Smooth muscle cell (in vitro differentiated cells): ENCODE data around the gene FBXO15. TPM values are rescaled to one million over a fixed set of nuclear protein-coding genes. Genes with fewer than 3 reads are reported as not detected.

Experiments used
- DNase-seq: peaks from one replicate; lab custom pipeline; 2025; ENCODE audit not compliant: unreplicated experiment; lab: John Stamatoyannopoulos, UW
- H2AFZ ChIP-seq: fragments of 200-600 bp; sonication (generic); 2 replicates; pipeline ENCODE4 v1.6.0; 2016; ENCODE audit warnings: antibody characterized with exemption, low read depth, mild to moderate bottlenecking
- H3F3A ChIP-seq: fragments of 200-600 bp; sonication (generic); 2 replicates; pipeline ENCODE4 v1.6.0; 2017; ENCODE audit warnings: antibody characterized with exemption, low read depth
- H3K27ac ChIP-seq: fragments of 200-600 bp; sonication (generic); 2 replicates; pipeline ENCODE4 v1.5.1; 2016; ENCODE audit warnings: low read depth, mild to moderate bottlenecking
- H3K27me3 ChIP-seq: fragments of 200-600 bp; sonication (generic); 2 replicates; pipeline ENCODE4 v1.6.1; 2016; ENCODE audit warnings: low read depth, mild to moderate bottlenecking
- H3K36me3 ChIP-seq: fragments of 200-600 bp; sonication (generic); 2 replicates; pipeline ENCODE4 v1.5.1; 2016; ENCODE audit warnings: low read depth
- H3K4me1 ChIP-seq: fragments of 200-600 bp; sonication (generic); 2 replicates; pipeline ENCODE4 v1.5.1; 2016; ENCODE audit warnings: low read depth
- H3K4me2 ChIP-seq: fragments of 200-600 bp; sonication (generic); 2 replicates; pipeline ENCODE4 v1.6.0; 2016; ENCODE audit warnings: mild to moderate bottlenecking
- H3K4me3 ChIP-seq: fragments of 200-600 bp; sonication (generic); 2 replicates; pipeline ENCODE4 v1.5.1; 2016; ENCODE audit warnings: mild to moderate bottlenecking
- H3K79me2 ChIP-seq: fragments of 200-600 bp; sonication (generic); 2 replicates; pipeline ENCODE4 v1.6.0; 2016; ENCODE audit warnings: low read depth, mild to moderate bottlenecking
- H3K9ac ChIP-seq: fragments of 200-600 bp; sonication (generic); 2 replicates; pipeline ENCODE4 v1.6.0; 2016; ENCODE audit warnings: low read depth
- H3K9me3 ChIP-seq: fragments of 200-600 bp; sonication (generic); replicated peaks from 2 replicates; pipeline ENCODE4 v1.5.1; 2016; ENCODE audit warnings: low read depth
- H4K20me1 ChIP-seq: fragments of 200-600 bp; sonication (generic); 2 replicates; pipeline ENCODE4 v1.6.0; 2016; ENCODE audit warnings: low read depth
- WGBS: methylation state at CpG from one replicate; pipeline ENCODE4 v1.1.7; 2016; ENCODE audit warnings: low lambda C conversion rate; 5-methylcytosine and 5-hydroxymethylcytosine counted together
- polyA plus RNA-seq: library from polyadenylated mRNA; unstranded; fragments of >200 nt; fragmentation: Nextera tagmentation; extraction: Ambion mirVana; gene quantifications from 2 replicates; pipeline ENCODE4 v1.2.1, GENCODE V29; 2016
- total RNA-seq: library from RNA; depleted of rRNA; stranded (reverse); fragments of >200 nt; gene quantifications from 2 replicates; pipeline ENCODE4 v1.2.3, GENCODE V29; 2014
- TF ChIP-seq, protein P1 (sequence below): fragments of 200-600 bp; sonication (generic); IDR thresholded peaks from 2 replicates; pipeline ENCODE4 v1.5.1; 2017; ENCODE audit warnings: borderline replicate concordance, mild to moderate bottlenecking, antibody characterized with exemption; ENCODE audit not compliant: insufficient read depth, poor library complexity, severe bottlenecking

Gene FBXO15
- total and polyA plus RNA-seq, 2 experiments from 2014 or later: 2.2 to 7.8 TPM

DNA sequence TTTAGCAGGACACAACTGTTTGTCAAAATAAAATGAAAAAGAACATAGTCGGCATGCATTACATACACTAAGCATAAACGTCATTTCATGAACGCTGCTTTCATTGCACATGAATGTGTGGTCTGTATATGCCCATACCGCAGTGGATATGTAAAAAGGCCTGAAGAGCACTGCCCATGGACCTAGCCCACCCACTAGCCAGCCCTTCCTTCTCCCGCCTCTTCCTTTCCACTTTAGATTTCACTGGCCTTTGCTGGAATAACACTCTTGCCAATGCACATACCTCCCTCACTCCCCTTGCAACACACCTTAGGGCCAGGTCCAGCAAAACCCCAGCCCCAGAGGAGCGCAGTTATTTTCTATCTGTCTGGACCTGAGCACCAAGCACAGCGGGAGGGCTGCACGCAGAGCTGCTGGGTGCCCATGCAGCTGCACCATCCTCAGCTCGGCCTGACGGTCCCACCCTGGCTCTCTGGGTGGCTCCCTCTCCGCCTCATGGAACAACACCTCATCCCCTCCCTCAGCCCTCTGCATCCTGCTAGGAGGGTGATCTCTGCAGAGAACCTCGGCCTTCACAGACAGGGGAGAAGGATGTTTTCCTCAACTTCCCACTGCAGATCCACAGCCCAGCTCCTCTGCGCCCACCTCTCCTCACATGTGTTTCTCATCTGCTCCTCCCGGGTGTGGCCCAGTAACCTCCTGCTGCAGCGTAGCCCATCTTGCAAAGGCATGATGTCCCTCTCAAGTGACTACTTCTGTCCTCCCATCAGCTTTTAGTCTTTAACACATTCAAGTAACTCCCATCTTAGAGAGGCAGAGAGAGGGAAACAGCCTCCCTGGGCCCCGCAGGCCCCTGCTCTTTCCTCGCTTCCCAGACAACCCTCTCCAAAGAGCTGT lies 72.7 kb downstream of the FBXO15 start:
- no peak for DNase-seq
- Histone ChIP-seq H4K20me1 (no peaks in the 10 kb centered on the region), H3K9ac (no peak overlapping the region), H3K9me3 (no peaks in the 10 kb centered on the region), H3K4me2 (no peak overlapping the region), H3K36me3 (no peaks in the 10 kb centered on the region), H3K27ac (no peak overlapping the region), H3K27me3 (peaks cover 7% of the 10 kb centered on the region), H3F3A (no peaks in the 10 kb centered on the region), H3K4me3 (no peak overlapping the region), H3K4me1 (no peaks in the 10 kb centered on the region), H3K79me2 (no peaks in the 10 kb centered on the region), H2AFZ (no peak overlapping the region)
- WGBS: 91% methylated on average over 17 of the region's 17 CpGs
- TF ChIP-seq, protein P1, sequence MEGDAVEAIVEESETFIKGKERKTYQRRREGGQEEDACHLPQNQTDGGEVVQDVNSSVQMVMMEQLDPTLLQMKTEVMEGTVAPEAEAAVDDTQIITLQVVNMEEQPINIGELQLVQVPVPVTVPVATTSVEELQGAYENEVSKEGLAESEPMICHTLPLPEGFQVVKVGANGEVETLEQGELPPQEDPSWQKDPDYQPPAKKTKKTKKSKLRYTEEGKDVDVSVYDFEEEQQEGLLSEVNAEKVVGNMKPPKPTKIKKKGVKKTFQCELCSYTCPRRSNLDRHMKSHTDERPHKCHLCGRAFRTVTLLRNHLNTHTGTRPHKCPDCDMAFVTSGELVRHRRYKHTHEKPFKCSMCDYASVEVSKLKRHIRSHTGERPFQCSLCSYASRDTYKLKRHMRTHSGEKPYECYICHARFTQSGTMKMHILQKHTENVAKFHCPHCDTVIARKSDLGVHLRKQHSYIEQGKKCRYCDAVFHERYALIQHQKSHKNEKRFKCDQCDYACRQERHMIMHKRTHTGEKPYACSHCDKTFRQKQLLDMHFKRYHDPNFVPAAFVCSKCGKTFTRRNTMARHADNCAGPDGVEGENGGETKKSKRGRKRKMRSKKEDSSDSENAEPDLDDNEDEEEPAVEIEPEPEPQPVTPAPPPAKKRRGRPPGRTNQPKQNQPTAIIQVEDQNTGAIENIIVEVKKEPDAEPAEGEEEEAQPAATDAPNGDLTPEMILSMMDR: no peak

- Histone ChIP-seq H2AFZ (no peak overlapping the region), H3F3A (no peaks in the 10 kb centered on the region), H3K27ac (no peak overlapping the region), H3K9ac (no peak overlapping the region), H3K9me3 (no peaks in the 10 kb centered on the region), H4K20me1 (no peaks in the 10 kb centered on the region), H3K4me1 (no peaks in the 10 kb centered on the region), H3K27me3 (peaks cover 7% of the 10 kb centered on the region), H3K4me3 (no peak overlapping the region), H3K36me3 (no peaks in the 10 kb centered on the region), H3K79me2 (no peaks in the 10 kb centered on the region), H3K4me2 (no peak overlapping the region)
- TF ChIP-seq, protein P1: no peak
- DNase-seq: no peak
- WGBS: 88% methylated on average over 10 of the region's 10 CpGs
Measured at GRCh38 chr18:74073957-74074667, 73.5 kb downstream of the FBXO15 start.

- 88% methylated on average over 13 of the region's 13 CpGs for WGBS
- Histone ChIP-seq H3K79me2 (no peaks in the 10 kb centered on the region), H4K20me1 (no peaks in the 10 kb centered on the region), H3K27me3 (peaks cover 19% of the 10 kb centered on the region), H3K36me3 (no peaks in the 10 kb centered on the region), H2AFZ (no peak overlapping the region), H3F3A (no peaks in the 10 kb centered on the region), H3K4me1 (no peaks in the 10 kb centered on the region), H3K4me2 (no peak overlapping the region), H3K9ac (no peak overlapping the region), H3K27ac (no peak overlapping the region), H3K4me3 (no peak overlapping the region), H3K9me3 (no peaks in the 10 kb centered on the region)
- TF ChIP-seq, protein P1: no peak
- DNase-seq: no peak
Measured at GRCh38 chr18:74069178-74070050, 78.2 kb downstream of the FBXO15 start.
